Activated gamma-delta T cell (primary cell): ENCODE data around the gene NHSL1.

Source experiments
- DNase-seq: peaks from one replicate; lab custom pipeline; 2025; lab: John Stamatoyannopoulos, UW

Gene NHSL1

GRCh38 chr6:138403801-138404665 lies 95.3 kb downstream of the NHSL1 start, which contains the start of gene HEBP2:
HEBP2 (plus strand) TSS chr6:138404223; CDS start chr6:138404496, 273 bp downstream.
- peak; percentile 76 for DNase-seq

GRCh38 chr6:138403324-138403800 lies 95.9 kb downstream of the NHSL1 start:
- peak; percentile 21 for DNase-seq

GRCh38 chr6:138402838-138403187 lies 96.5 kb downstream of the NHSL1 start:
- DNase-seq: no peak

DNA sequence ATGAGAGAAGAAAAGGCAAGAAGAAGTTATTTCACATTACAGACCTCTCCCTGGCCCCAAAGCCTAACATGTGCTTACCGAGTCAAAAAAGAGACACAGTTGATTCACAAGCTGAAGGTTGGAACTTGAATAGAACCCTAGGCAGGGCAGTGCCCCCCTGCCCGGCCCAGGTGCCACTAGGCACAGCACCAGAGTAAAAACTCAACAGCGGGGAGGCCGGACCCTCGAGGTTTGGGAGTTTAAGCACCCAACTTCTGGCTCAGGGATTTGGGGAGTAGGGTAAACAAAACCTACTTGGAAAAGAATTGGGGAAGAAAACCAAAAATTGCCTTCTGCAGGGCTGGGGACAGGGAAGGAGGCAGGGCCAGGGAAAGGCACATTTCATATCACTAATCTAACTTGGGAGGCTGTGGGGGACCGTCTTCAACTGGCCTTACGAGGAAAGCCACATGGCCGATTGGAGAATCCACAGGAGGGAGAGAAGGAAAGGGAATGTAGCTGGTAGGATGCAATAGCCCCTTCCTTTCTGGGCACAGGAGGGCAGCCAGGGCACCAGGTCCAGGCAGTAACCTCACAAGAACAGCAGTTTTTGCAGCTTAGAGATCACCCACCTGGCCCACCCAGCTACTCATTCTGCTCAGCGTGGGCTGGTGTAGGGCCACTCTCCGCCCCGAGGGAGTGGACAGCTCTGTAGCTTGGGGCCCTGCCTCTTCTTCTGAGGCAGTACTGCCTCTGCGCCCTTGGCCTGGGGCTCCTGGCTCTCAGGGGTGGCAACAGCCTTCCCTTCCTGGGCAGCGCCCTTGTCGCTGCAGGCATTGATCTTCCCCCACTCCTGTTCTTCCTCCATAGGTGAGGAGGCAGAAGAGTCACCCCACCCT lies 97.1 kb downstream of the NHSL1 start:
- DNase-seq: no peak

GRCh38 chr6:138400326-138400725 lies 99.0 kb downstream of the NHSL1 start:
- DNase-seq: no peak

DNA sequence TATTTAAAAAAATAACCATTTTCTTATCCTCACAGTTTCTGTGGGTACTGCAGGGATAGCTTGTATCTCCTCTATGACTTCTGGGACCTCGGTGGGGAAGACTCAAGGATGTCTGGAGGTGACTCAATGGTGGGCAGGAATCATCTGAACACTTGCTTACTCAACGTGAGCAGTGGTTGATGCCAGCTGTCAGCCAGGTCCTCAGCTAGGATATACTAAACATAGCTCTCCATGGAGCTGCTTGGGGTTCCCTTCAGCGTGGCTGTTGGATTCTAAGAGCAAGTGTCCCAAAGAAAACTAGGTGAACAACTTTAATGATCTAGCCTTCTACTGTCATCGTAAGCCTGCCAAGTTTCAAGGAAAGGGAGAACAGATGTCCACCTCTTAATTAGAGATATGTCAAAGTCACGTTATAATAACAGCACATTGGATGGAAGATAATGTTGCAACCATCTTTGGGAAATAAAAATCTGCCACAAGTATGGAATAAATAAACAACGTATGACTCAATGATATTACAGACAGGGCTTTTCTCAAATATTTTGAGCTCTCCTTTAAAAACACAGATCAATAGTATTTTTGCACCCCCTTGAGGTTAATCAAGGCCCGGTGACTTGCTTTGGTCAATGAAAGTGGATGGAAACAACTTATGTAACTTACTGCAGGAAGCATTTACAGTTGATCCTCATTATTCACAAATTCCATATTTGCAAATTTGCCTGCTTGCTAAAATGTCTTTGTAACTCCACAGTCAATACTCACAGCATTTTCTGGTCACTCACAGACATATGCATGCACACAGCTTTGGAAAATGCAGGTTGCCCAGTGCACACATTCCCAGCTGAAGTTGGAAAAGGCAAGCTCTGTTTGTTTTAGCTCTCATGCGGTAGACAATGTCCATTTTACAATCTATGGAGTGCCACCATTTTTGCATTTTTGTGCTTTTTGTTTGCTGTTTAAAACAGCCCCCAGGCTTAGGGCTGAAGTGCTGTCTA lies 101.9 kb downstream of the NHSL1 start:
- DNase-seq: no peak

DNA sequence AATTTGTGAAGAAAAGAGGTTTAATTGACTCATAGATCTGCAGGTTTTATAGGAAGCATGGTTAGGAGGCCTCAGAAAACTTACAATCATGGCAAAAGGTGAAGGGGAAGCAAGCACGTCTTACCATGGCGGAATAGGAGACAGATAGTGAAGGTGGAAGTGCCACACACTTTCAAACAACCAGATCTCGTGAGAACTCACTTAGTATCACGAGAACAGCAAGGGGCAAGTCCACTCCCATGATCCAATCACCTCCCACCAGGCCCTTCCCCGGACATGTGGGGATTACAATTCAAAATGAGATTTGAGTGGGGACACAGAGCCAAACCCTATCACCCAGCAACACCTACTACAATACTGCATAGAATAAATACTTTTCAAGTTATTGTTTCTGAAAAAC lies 102.6 kb downstream of the NHSL1 start:
- DNase-seq: no peak

DNA sequence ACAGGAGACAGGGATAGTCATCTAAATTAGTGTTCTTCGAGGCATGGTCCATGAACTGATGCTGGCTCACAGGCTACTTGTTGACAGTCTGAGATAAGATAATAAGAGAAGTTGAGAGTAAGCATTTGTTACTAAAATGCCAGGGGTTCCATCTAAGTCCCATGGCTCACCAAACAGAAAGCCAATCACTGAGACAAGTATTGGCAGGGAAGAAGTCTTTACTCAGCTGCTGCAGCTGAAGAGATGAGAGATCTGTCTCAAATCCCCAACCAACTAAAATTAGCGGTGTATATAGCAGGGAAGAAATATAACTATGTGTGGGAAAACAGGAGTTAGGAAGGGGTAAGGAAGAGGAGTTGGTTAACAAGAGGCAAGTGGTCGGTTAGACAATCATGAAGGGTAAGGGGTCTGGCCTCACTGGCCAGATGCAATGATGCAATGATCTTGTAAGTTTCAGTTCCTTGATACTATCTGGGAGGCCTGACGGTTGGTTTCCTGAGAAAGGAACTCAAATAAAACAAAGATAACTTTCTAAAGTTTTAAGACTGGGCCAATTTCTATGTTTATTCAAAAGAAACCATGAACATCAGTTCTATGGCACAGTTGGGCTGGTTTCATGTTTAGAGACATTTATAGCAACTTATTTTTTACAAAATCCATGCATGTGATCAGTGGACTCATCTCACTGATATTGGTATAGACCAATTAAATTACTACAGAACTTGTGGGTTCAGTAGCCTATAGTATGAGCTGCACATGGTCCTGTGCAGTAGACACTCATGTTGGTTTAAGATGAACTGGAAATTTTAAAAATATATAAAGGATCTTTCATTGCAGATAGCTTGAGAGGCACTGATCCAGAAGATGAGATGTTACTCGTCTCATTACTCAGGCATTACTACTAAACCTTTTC lies 105.2 kb downstream of the NHSL1 start:
- no peak for DNase-seq

- DNase-seq: no peak
Measured at GRCh38 chr6:138389551-138389950, 109.7 kb downstream of the NHSL1 start.

GRCh38 chr6:138387577-138388368 lies 111.5 kb downstream of the NHSL1 start:
- DNase-seq: no peak

DNA sequence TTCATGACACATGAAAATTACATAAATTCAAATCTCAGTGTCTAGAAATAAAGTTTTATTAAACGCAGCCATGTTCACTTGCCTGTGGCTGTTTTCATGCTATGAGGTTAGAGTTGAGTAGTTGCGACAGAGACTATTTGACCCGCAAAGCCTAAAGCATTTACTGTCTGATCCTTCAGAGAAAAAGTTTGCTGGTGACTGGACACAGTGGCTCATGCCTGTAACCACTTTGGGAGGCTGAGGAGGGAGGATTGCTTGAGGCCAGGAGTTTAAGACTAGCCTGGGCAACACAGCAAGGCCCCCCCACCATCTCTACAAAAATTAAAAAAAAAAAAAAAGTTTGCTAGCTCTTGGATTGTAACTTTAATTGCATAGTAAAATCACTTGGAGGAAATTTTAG lies 112.4 kb downstream of the NHSL1 start:
- DNase-seq: no peak

GRCh38 chr6:138383776-138384175 lies 115.5 kb downstream of the NHSL1 start:
- no peak for DNase-seq

- DNase-seq: no peak
Measured at GRCh38 chr6:138382498-138383265, 116.6 kb downstream of the NHSL1 start.

GRCh38 chr6:138378463-138378862 lies 120.8 kb downstream of the NHSL1 start:
- DNase-seq: no peak

DNA sequence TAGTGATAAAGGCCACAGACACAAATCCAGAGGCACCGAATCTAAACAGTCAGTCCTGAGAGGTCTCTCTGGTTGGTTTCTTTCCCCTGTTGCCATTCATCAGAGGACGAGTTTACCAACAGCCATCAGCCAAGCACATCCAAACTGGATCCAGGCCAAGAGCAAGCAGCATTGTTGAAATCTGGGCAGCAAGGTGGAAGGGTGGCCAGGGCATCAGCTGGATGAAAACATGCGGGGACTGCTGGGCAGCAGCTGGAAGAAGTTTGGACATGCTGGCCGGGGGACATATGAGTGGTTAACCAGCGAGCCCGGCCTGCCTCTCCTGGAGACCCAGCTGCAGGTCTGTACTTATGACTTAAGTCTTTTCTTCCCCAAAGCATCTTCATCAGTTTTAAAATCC lies 121.5 kb downstream of the NHSL1 start, which contains the start of gene SMIM28:
Gene SMIM28 (plus strand): TSS at position 62 of the 400 bp plus-strand sequence. CDS start 168 bp downstream, at position 230.
- DNase-seq: no peak

- no peak for DNase-seq
Measured at GRCh38 chr6:138377042-138377441, 122.3 kb downstream of the NHSL1 start.

GRCh38 chr6:138374815-138375214 lies 124.5 kb downstream of the NHSL1 start:
- no peak for DNase-seq

DNA sequence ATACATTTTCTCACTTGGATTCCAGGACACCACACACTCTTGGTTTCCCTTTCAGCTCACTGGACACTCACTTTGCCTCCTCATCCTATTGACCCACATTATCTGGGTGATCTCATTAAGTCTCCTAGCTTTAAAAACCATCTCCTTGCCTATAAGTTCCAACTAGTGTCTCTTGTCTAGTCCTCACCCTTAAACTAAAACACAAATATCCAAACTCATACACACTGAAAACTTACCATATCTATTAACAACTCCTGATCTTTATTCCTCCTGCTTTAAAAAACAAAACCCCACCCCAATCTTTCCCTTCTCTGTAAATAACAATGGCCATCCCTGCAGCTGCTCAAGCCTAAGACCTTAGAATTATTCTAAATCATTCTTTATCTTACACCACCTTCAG lies 125.1 kb downstream of the NHSL1 start:
- no peak for DNase-seq
